Coronary artery (tissue), 2 donors: ENCODE data around the gene ZKSCAN7.

Experiments
- DNase-seq: peaks from one replicate; pipeline ENCODE4 v3.0.0-alpha.2; 2017; ENCODE audit warnings: low spot score
- H3K27ac ChIP-seq, 2 donors: fragments of 200-600 bp; sonication (generic); one replicate each; pipeline ENCODE4 v1.5.1; 2016 to 2019
- H3K4me3 ChIP-seq: fragments of 200-600 bp; sonication (generic); 2 replicates; pipeline ENCODE4 v1.5.1; 2016; ENCODE audit warnings: mild to moderate bottlenecking, moderate library complexity
- TF ChIP-seq, protein P1 (sequence below): fragments of 200-600 bp; sonication (generic); IDR thresholded peaks from one replicate; pipeline ENCODE4 v1.5.1; 2019; ENCODE audit warnings: antibody characterized with exemption

ZKSCAN7 gene

GRCh38 chr3:44554626-44555592, at the start of gene ZKSCAN7:
Gene ZKSCAN7, plus strand, starts transcription at chr3:44555193. Its CDS starts 1,855 bp downstream, at chr3:44557048.
- DNase-seq, result peak; percentile 75
- peak within 1 kb of the TSS; percentile 73 to 78 for H3K27ac ChIP-seq
- peak within 1 kb of the TSS; percentile 78 for H3K4me3 ChIP-seq
- TF ChIP-seq, protein P1, sequence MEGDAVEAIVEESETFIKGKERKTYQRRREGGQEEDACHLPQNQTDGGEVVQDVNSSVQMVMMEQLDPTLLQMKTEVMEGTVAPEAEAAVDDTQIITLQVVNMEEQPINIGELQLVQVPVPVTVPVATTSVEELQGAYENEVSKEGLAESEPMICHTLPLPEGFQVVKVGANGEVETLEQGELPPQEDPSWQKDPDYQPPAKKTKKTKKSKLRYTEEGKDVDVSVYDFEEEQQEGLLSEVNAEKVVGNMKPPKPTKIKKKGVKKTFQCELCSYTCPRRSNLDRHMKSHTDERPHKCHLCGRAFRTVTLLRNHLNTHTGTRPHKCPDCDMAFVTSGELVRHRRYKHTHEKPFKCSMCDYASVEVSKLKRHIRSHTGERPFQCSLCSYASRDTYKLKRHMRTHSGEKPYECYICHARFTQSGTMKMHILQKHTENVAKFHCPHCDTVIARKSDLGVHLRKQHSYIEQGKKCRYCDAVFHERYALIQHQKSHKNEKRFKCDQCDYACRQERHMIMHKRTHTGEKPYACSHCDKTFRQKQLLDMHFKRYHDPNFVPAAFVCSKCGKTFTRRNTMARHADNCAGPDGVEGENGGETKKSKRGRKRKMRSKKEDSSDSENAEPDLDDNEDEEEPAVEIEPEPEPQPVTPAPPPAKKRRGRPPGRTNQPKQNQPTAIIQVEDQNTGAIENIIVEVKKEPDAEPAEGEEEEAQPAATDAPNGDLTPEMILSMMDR, result no peak

GRCh38 chr3:44506556-44506955, 48.4 kb upstream of the ZKSCAN7 start:
- no peak for DNase-seq
- TF ChIP-seq, protein P1, result no peak

GRCh38 chr3:44506961-44507360, 48.0 kb upstream of the ZKSCAN7 start:
- TF ChIP-seq, protein P1, result no peak

More at GRCh38 chr3:44506556-44506955, 48.4 kb upstream of the ZKSCAN7 start:
- Histone ChIP-seq H3K27ac (no peak overlapping the region), H3K4me3 (no peak overlapping the region)

GRCh38 chr3:44509393-44509921, 45.5 kb upstream of the ZKSCAN7 start:
- TF ChIP-seq, protein P1, result no peak
- H3K27ac ChIP-seq, result no peak overlapping the region

More at GRCh38 chr3:44506961-44507360, 48.0 kb upstream of the ZKSCAN7 start:
- Histone ChIP-seq H3K27ac (no peak overlapping the region), H3K4me3 (no peak overlapping the region)
- no peak for DNase-seq

GRCh38 chr3:44510000-44510368, 45.0 kb upstream of the ZKSCAN7 start:
- DNase-seq, result no peak
- Histone ChIP-seq H3K27ac (peak overlapping the region; percentile 94 to 96), H3K4me3 (peak overlapping the region; percentile 100)
- TF ChIP-seq, protein P1, result no peak

More at GRCh38 chr3:44509393-44509921, 45.5 kb upstream of the ZKSCAN7 start:
- peak overlapping the region; percentile 100 for H3K4me3 ChIP-seq
- no peak for DNase-seq

- TF ChIP-seq, protein P1, result no peak
- no peak for DNase-seq
- Histone ChIP-seq H3K4me3 (peak overlapping the region; percentile 100), H3K27ac (peak overlapping the region; percentile 94 to 96)
Observed at GRCh38 chr3:44511238-44511566, 43.8 kb upstream of the ZKSCAN7 start.
